Activated T-helper 17 cell treated with anti-CD3 and anti-CD28 coated beads, Interleukin-2, amount 50 U/mL, for 72 hours (primary cell): Measurements from ENCODE around the gene CCNY. TPM values are rescaled to one million over a fixed set of nuclear protein-coding genes. Genes with fewer than 3 reads are reported as not detected.
A peak's percentile ranks its signal among the peaks of the same experiment; 100 is the strongest.

Experiments used
- ATAC-seq: fragments of 150-1000 bp; cut with Tn5 transposase; replicated peaks from 2 replicates; pipeline ENCODE4 v1.10.0; 2021; ENCODE audit warnings: mild to moderate bottlenecking, moderate library complexity
- H3K27ac Mint-ChIP-seq: one replicate; pipeline ENCODE4 v1.8.0; 2022; ENCODE audit warnings: mixed read lengths
- H3K27me3 Mint-ChIP-seq: one replicate; pipeline ENCODE4 v1.8.0; 2022; ENCODE audit warnings: mixed read lengths
- H3K36me3 Mint-ChIP-seq: one replicate; pipeline ENCODE4 v1.8.0; 2022; ENCODE audit warnings: low read depth, mild to moderate bottlenecking, mixed read lengths
- H3K4me1 Mint-ChIP-seq: one replicate; pipeline ENCODE4 v1.8.0; 2022; ENCODE audit warnings: mixed read lengths
- H3K4me3 Mint-ChIP-seq: one replicate; pipeline ENCODE4 v1.8.0; 2022; ENCODE audit warnings: mild to moderate bottlenecking, mixed read lengths
- H3K9me3 Mint-ChIP-seq: one replicate; pipeline ENCODE4 v1.8.0; 2022; ENCODE audit warnings: mixed read lengths
- total RNA-seq, 2 donors: library from RNA; stranded (reverse); gene quantifications; one replicate each; pipeline ENCODE4 v1.2.3, GENCODE V29; 2022

Gene CCNY
- total RNA-seq, 2 donors from 2014 or later, result 29.4 to 42.3 TPM

- H3K27me3 Mint-ChIP-seq, result no peaks in the 10 kb centered on the region
- H3K4me1 Mint-ChIP-seq, result peaks cover 41% of the 10 kb centered on the region
- no peaks in the 10 kb centered on the region for H3K9me3 Mint-ChIP-seq
Observed at GRCh38 chr10:35456784-35457183, 120.5 kb downstream of the CCNY start.

GRCh38 chr10:35458500-35459448, 122.5 kb downstream of the CCNY start:
- Mint-ChIP-seq H3K27ac (peak overlapping the region; percentile 76), H3K4me3 (peak overlapping the region; percentile 52)

More at GRCh38 chr10:35456784-35457183, 120.5 kb downstream of the CCNY start:
- no peak overlapping the region for H3K27ac Mint-ChIP-seq
- no peaks in the 10 kb centered on the region for H3K36me3 Mint-ChIP-seq
- H3K4me3 Mint-ChIP-seq, result no peak overlapping the region
- no peak for ATAC-seq

GRCh38 chr10:35459449-35459847, 123.1 kb downstream of the CCNY start:
- Mint-ChIP-seq H3K27ac (peak overlapping the region; percentile 76), H3K9me3 (no peaks in the 10 kb centered on the region), H3K4me3 (peak overlapping the region; percentile 52)

More at GRCh38 chr10:35458500-35459448, 122.5 kb downstream of the CCNY start:
- Mint-ChIP-seq H3K27me3 (no peaks in the 10 kb centered on the region), H3K4me1 (peaks cover 43% of the 10 kb centered on the region), H3K36me3 (no peaks in the 10 kb centered on the region), H3K9me3 (no peaks in the 10 kb centered on the region)
- no peak for ATAC-seq

DNA sequence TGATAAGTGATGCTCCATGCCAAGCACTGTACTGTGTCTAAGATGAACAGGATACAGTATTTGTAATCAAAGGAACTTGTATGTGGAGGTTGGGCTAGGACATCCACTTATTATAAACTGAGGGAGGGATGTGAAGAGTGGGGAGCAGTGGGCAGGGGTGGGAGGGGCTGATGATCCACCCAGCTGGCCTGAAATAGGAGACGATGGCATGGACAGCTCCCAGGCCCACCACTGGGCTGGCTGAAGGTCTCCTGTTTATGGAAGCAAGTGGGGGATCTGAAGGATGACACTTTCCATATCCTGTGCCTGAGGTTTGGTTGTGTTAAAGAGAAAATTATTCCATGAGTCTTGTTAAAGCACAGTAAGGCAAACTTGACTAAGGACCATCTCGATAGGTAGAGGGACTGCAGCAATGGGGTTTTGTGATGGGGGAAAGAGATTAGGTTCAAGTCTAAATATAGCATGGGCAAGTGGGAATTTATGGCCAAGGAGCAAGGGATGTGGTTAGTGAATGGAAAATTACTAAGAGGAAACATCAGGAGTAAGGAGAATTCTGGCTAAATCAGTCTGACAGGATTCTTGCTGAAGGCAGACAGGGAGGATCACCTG, 124.6 kb downstream of the CCNY start:
- Mint-ChIP-seq H3K4me3 (no peak overlapping the region), H3K27me3 (no peaks in the 10 kb centered on the region), H3K9me3 (no peaks in the 10 kb centered on the region), H3K27ac (peak overlapping the region; percentile 7), H3K36me3 (no peaks in the 10 kb centered on the region), H3K4me1 (peaks cover 38% of the 10 kb centered on the region)
- no peak for ATAC-seq

More at GRCh38 chr10:35459449-35459847, 123.1 kb downstream of the CCNY start:
- Mint-ChIP-seq H3K27me3 (no peaks in the 10 kb centered on the region), H3K36me3 (no peaks in the 10 kb centered on the region), H3K4me1 (peaks cover 39% of the 10 kb centered on the region)
- no peak for ATAC-seq

DNA sequence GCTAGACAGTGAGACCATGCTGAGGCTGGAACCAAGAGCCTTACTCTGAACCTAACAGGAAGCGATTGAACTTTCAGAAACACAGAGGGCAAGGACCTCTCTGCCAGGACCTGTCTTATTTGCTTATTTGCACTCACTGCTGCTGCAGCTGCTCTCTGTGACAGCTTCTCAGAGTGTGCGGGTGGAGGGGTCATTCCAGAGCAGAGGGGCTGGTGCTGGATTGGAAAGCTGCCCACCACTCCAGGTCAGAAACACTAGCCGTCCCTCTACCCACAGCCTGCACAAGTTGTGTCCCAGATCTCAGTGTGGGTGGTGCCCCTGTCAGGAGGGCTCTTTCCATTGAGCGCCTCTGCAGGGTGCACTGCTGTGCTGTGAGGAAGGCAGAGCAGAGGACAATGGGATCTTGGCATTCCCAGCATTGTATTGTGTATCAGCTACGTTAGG, 126.2 kb downstream of the CCNY start:
- H3K27ac Mint-ChIP-seq, result no peak overlapping the region
- peaks cover 33% of the 10 kb centered on the region for H3K4me1 Mint-ChIP-seq
- H3K27me3 Mint-ChIP-seq, result no peaks in the 10 kb centered on the region
- no peaks in the 10 kb centered on the region for H3K36me3 Mint-ChIP-seq
- H3K4me3 Mint-ChIP-seq, result peak overlapping the region; percentile 39
- H3K9me3 Mint-ChIP-seq, result no peaks in the 10 kb centered on the region
- ATAC-seq, result peak; percentile 57

DNA sequence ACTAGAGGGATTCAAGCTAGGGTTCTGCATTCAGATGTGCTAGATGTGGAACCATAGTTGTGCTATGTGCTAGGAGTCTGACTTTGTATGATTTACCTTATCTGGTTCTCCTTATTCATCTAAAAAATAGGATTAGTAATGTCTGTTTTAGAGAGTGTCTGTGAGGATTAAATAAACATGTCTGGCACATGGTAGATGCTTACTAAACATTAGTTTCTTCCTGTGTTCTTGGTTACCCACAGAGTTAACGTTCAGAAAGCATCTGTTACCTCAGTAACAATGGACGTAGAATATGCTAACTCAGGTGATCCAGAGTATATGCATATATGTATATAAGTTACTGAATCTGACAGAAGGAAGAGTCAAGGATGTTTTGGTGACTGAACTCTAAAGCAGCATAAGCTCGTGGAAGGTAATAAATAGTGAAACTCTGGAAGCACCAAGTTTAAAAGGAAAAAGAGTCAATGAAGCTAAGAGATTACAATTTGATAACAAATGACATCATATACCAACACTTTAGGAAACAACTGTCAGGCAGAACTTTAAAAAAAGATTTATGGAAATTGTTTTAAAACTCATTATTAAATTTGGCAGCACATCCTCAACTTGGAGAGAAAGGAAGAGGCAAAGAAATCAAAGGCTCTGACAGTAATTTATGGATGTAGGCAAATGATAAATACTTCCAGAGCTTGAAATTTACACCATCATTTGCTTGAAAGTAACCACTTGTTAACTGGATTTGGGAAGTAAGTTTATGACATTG, 127.0 kb downstream of the CCNY start:
- Mint-ChIP-seq H3K27me3 (no peaks in the 10 kb centered on the region), H3K27ac (no peak overlapping the region), H3K36me3 (no peaks in the 10 kb centered on the region), H3K4me3 (peak overlapping the region; percentile 39), H3K4me1 (peaks cover 33% of the 10 kb centered on the region), H3K9me3 (no peaks in the 10 kb centered on the region)
- peak; percentile 54 for ATAC-seq

GRCh38 chr10:35463878-35464277, 127.6 kb downstream of the CCNY start:
- no peaks in the 10 kb centered on the region for H3K36me3 Mint-ChIP-seq
- peaks cover 33% of the 10 kb centered on the region for H3K4me1 Mint-ChIP-seq
- no peak overlapping the region for H3K27ac Mint-ChIP-seq
- no peak for ATAC-seq
- H3K4me3 Mint-ChIP-seq, result no peak overlapping the region
- H3K27me3 Mint-ChIP-seq, result no peaks in the 10 kb centered on the region
- H3K9me3 Mint-ChIP-seq, result no peaks in the 10 kb centered on the region

DNA sequence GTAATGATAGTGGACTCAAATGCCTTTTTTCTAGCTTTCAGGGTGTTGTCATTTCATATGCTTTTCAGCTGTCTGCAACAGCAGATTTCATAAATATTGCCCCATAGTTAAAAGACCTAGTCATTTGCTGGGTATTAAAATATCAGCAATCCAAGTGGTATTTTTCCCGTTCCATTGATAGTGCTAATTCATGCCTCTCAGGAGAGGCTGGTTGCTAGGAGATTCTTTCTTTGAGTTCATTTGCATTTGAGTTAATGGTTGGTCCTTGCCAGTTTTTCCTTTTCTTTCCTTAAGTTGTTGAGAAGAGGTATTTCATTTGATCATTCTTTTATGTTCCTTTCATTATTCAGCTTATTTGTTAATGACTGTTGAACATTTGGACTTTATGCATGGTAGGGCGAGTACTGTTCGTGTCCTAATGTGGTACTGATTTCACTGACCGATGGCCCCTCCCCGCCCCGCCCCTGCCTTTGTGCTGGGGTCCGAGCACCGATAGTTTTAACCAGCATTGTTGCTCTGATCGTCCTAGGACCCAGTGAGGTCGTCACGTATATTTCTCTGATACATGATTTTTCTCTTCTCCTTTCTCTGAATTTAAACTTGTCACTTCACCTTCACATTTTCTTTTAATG, 128.6 kb downstream of the CCNY start:
- no peaks in the 10 kb centered on the region for H3K9me3 Mint-ChIP-seq
- no peak for ATAC-seq
- no peaks in the 10 kb centered on the region for H3K36me3 Mint-ChIP-seq
- H3K27ac Mint-ChIP-seq, result no peak overlapping the region
- peaks cover 34% of the 10 kb centered on the region for H3K4me1 Mint-ChIP-seq
- no peak overlapping the region for H3K4me3 Mint-ChIP-seq
- no peaks in the 10 kb centered on the region for H3K27me3 Mint-ChIP-seq

DNA sequence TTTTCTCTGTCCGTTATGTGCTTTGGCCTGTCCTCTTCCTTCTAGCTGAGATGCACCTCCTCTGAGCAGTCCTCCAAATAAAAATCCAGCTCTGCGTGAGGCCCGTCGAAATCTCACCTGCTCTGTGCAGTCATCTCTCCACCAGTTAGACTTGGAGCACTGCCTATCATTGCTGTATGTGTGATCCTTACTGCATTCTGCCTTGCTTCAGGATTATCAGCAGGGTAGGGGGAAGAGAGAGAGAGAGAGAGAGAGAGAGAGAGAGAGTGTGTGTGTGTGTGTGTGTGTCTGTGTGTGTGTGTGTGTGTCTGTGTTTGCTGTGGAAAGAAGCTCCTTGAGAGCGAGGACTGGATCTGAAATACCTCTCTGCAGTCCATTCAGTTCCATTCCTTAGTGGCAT, 129.4 kb downstream of the CCNY start:
- Mint-ChIP-seq H3K9me3 (no peaks in the 10 kb centered on the region), H3K4me1 (peaks cover 36% of the 10 kb centered on the region), H3K4me3 (no peak overlapping the region), H3K27me3 (no peaks in the 10 kb centered on the region), H3K27ac (no peak overlapping the region), H3K36me3 (no peaks in the 10 kb centered on the region)
- ATAC-seq, result no peak

GRCh38 chr10:35466170-35466569, 129.9 kb downstream of the CCNY start:
- Mint-ChIP-seq H3K27ac (no peak overlapping the region), H3K4me1 (peaks cover 32% of the 10 kb centered on the region), H3K9me3 (no peaks in the 10 kb centered on the region), H3K36me3 (no peaks in the 10 kb centered on the region), H3K27me3 (no peaks in the 10 kb centered on the region), H3K4me3 (no peak overlapping the region)
- no peak for ATAC-seq

GRCh38 chr10:35466661-35467060, 130.4 kb downstream of the CCNY start:
- Mint-ChIP-seq H3K36me3 (no peaks in the 10 kb centered on the region), H3K4me3 (no peak overlapping the region), H3K9me3 (no peaks in the 10 kb centered on the region), H3K4me1 (peaks cover 29% of the 10 kb centered on the region), H3K27me3 (no peaks in the 10 kb centered on the region), H3K27ac (no peak overlapping the region)
- no peak for ATAC-seq

GRCh38 chr10:35467186-35467585, 130.9 kb downstream of the CCNY start:
- no peak overlapping the region for H3K27ac Mint-ChIP-seq
- no peak for ATAC-seq
- H3K27me3 Mint-ChIP-seq, result no peaks in the 10 kb centered on the region
- H3K4me1 Mint-ChIP-seq, result peaks cover 25% of the 10 kb centered on the region
- no peaks in the 10 kb centered on the region for H3K9me3 Mint-ChIP-seq
- H3K36me3 Mint-ChIP-seq, result no peaks in the 10 kb centered on the region
- H3K4me3 Mint-ChIP-seq, result no peak overlapping the region

DNA sequence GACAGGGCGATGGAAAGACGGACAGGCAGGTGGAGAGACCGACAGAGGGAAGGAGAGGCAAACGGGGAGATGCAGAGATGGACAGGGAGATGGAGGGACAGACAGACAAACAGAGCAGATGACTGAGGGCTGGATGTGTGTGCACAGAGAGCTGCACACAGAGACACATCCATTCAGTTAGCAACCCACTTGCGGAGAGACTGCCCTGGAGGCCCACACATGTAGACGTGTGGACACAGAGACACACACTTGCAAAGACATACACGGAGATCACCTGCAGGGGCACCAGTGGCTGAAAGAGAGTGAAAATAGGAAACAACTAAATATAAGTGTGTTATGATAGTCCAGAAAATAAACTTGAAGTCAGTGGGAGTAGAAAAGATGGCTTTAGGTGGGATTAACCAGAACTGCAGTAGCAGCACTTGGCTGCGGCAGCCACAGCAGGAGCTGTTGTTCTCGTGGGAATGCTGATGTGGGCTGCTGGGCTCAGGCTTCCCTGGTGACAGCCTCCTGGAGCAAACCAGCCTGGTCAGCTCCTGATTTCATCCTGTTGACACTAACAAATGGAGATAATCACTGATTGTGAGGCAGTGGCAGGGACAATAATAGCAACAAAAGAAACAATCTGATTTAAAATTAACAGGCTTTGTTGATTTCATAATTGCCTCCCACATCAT, 134.1 kb downstream of the CCNY start:
- Mint-ChIP-seq H3K27me3 (no peaks in the 10 kb centered on the region), H3K4me3 (no peak overlapping the region), H3K9me3 (no peaks in the 10 kb centered on the region), H3K27ac (peak overlapping the region; percentile 41), H3K36me3 (no peaks in the 10 kb centered on the region), H3K4me1 (peaks cover 21% of the 10 kb centered on the region)
- no peak for ATAC-seq
